Osteocyte (in vitro differentiated cells): Measurements from ENCODE around the gene CDK4. TPM values are rescaled to one million over a fixed set of nuclear protein-coding genes. Genes with fewer than 3 reads are reported as not detected.
"Not testable (repeated sequence)": the region's sequence is repeated elsewhere in the genome, so short reads cannot be mapped to it uniquely, and the experiment has no call there.

Source experiments
- DNase-seq: peaks from one replicate; pipeline ENCODE4 v3.0.0; 2021; ENCODE audit warnings: mixed read lengths; ENCODE audit not compliant: unreplicated experiment; ENCODE audit errors: extremely low spot score
- H3K27ac Mint-ChIP-seq: one replicate; pipeline ENCODE4 v1.8.0; 2021; ENCODE audit warnings: mild to moderate bottlenecking, mixed read lengths; ENCODE audit not compliant: unreplicated experiment
- H3K27me3 Mint-ChIP-seq: one replicate; pipeline ENCODE4 v1.8.0; 2021; ENCODE audit warnings: mixed read lengths; ENCODE audit not compliant: unreplicated experiment
- H3K36me3 Mint-ChIP-seq: one replicate; pipeline ENCODE4 v1.8.0; 2021; ENCODE audit warnings: mixed read lengths; ENCODE audit not compliant: unreplicated experiment
- H3K4me1 Mint-ChIP-seq: one replicate; pipeline ENCODE4 v1.8.0; 2021; ENCODE audit warnings: mixed read lengths; ENCODE audit not compliant: unreplicated experiment
- H3K4me3 Mint-ChIP-seq: one replicate; pipeline ENCODE4 v1.8.0; 2021; ENCODE audit warnings: mild to moderate bottlenecking, moderate library complexity, mixed read lengths; ENCODE audit not compliant: unreplicated experiment
- H3K9me3 Mint-ChIP-seq: one replicate; pipeline ENCODE4 v1.8.0; 2021; ENCODE audit warnings: mixed read lengths; ENCODE audit not compliant: unreplicated experiment
- CTCF ChIP-seq: fragments of 200-600 bp; sonication (generic); IDR thresholded peaks from 2 replicates; pipeline ENCODE4 v1.5.0; 2021; ENCODE audit warnings: antibody characterized with exemption, mild to moderate bottlenecking, moderate library complexity
- total RNA-seq: library from RNA; stranded (reverse); gene quantifications from 2 replicates; pipeline ENCODE4 v1.2.1, GENCODE V29; 2021

The CDK4 gene
- total RNA-seq, 1 donor from 2014 or later = 142 TPM

- H3K4me1 Mint-ChIP-seq = peaks cover 23% of the 10 kb centered on the region
- H3K27me3 Mint-ChIP-seq = peaks cover 2% of the 10 kb centered on the region
- H3K4me3 Mint-ChIP-seq = no peak overlapping the region
- no peak for TF ChIP-seq CTCF
- H3K36me3 Mint-ChIP-seq = peaks cover 26% of the 10 kb centered on the region
- peak; percentile 76 for DNase-seq
- H3K27ac Mint-ChIP-seq = no peak overlapping the region
- no peaks in the 10 kb centered on the region for H3K9me3 Mint-ChIP-seq
Observed at GRCh38 chr12:57722716-57723629, 29.1 kb downstream of the CDK4 start.

DNA sequence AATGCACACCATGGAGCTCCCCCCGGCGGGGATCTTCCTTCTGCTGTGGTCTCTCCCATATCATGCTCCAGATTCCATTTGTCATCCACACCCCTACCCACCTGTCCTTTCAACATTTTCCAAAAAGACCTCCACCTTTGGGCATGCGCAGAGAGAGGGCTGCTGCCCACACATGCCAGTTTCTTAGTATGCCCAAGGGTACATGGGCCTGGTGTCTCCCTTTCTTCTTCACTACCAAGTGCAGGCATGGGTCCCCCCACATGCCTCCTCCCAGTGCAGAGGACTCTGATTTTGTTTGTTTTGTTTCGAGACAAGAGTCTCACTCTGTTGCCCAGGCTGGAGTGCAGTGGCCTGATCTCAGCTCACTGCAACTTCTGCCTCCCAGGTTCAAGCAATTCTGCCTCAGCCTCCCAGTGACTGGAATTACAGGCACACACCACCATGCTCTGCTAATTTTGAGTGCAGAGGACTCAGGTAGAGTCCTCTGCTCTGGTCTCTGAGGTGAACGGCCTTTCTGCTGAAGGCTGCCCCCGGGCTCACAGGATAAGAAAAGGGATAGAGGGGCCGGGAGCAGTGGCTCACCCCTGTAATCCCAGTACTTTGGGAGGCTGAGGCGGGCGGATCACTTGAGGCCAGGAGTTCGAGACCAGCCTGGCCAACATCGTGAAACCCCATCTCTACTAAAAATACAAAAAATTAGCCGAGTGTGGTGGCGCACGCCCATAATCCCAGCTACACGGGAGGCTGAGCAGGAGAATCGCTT is 30.1 kb downstream of the CDK4 start:
- peak; percentile 68 for DNase-seq
- not testable (repeated sequence) for H3K27ac Mint-ChIP-seq

GRCh38 chr12:57720606-57721595 is 31.2 kb downstream of the CDK4 start:
- H3K27ac Mint-ChIP-seq = no peak overlapping the region
- peak; percentile 73 for DNase-seq
- no peaks in the 10 kb centered on the region for H3K27me3 Mint-ChIP-seq
- peaks cover 16% of the 10 kb centered on the region for H3K4me1 Mint-ChIP-seq
- H3K4me3 Mint-ChIP-seq = no peak overlapping the region
- no peaks in the 10 kb centered on the region for H3K9me3 Mint-ChIP-seq
- no peak for TF ChIP-seq CTCF
- peaks cover 25% of the 10 kb centered on the region for H3K36me3 Mint-ChIP-seq

More for the DNA sequence above, 30.1 kb downstream of the CDK4 start:
- H3K36me3 Mint-ChIP-seq = peaks cover 27% of the 10 kb centered on the region
- H3K4me1 Mint-ChIP-seq = peaks cover 22% of the 10 kb centered on the region
- not testable (repeated sequence) for H3K4me3 Mint-ChIP-seq, H3K27me3 Mint-ChIP-seq, H3K9me3 Mint-ChIP-seq

DNA sequence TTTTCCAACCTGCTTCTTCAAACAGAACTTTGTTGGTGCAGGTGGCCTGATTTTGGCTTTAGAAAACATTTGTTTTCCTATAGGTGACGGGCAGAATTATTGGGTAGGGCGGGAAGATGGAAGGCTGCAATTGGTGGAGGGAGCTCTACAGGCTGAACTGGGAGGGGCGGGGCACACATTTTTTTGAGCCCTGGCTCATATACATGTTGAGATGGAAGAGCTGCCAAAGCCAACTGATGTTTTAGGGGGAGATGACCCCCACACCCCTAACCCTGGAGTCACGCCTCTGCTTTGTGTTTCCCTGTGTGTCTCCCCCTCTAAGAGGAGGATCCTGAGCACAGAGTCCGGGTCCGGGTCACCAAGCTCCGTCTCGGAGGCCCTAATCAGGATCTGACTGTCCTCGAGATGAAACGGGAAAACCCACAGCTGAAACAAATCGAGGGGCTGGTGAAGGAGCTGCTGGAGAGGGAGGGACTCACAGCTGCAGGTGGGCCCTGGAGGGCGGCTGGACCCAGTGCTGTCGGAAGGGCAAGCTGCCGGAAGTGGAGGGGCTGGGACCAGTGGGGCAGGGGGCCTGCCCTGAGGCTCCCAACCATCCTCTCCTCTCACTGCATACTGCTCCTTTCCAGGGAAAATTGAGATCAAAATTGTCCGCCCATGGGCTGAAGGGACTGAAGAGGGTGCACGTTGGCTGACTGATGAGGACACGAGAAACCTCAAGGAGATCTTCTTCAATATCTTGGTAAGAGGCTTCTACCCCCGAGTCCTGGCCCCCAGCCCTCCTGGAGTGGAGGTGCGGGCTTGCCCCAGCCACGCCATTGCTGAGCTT is 32.1 kb downstream of the CDK4 start:
- H3K4me1 Mint-ChIP-seq = peaks cover 13% of the 10 kb centered on the region
- peak; percentile 82 for DNase-seq
- no peaks in the 10 kb centered on the region for H3K9me3 Mint-ChIP-seq
- H3K4me3 Mint-ChIP-seq = no peak overlapping the region
- H3K27ac Mint-ChIP-seq = no peak overlapping the region
- TF ChIP-seq CTCF = no peak
- H3K36me3 Mint-ChIP-seq = peaks cover 28% of the 10 kb centered on the region
- H3K27me3 Mint-ChIP-seq = no peaks in the 10 kb centered on the region
